AG10803 (cell line): ENCODE measurements around the gene GIPC2.

Experiments
- DNase-seq: peaks from one replicate; pipeline ENCODE4 v3.0.0; 2010; ENCODE audit warnings: low read depth
- H3K4me3 ChIP-seq: 2 replicates; pipeline ENCODE4 v1.5.1; 2011; ENCODE audit warnings: mild to moderate bottlenecking, low read length, control low read depth
- CTCF ChIP-seq: conservative IDR thresholded peaks from 2 replicates; pipeline ENCODE4 v1.5.1; 2011; ENCODE audit warnings: mild to moderate bottlenecking, low read length, control low read depth, inconsistent platforms

GIPC2 gene

GRCh38 chr1:78005755-78006154, 40.0 kb upstream of the GIPC2 start:
- no peak for TF ChIP-seq CTCF
- DNase-seq, result peak; percentile 90
- peak overlapping the region; percentile 68 for H3K4me3 ChIP-seq

DNA sequence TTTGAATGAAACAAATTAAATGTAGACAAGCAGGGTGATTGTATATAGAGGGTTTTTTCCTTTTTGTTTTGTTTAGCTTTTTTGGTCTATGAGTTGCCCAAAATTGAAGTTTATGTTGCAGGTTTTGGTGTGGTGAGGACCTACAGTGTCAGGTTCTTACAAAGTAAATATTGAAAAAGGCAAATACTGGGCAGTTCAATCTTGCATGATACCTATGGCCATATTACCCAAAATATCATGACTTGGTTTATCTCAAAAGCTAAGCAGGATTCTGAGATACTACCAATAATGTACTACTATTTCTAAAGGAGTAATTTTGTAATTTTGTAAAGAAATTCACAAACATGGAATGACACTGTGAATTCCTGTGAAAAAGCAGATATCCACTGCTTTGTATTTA, 39.2 kb upstream of the GIPC2 start:
- DNase-seq, result no peak
- TF ChIP-seq CTCF, result no peak
- peak overlapping the region; percentile 68 for H3K4me3 ChIP-seq

DNA sequence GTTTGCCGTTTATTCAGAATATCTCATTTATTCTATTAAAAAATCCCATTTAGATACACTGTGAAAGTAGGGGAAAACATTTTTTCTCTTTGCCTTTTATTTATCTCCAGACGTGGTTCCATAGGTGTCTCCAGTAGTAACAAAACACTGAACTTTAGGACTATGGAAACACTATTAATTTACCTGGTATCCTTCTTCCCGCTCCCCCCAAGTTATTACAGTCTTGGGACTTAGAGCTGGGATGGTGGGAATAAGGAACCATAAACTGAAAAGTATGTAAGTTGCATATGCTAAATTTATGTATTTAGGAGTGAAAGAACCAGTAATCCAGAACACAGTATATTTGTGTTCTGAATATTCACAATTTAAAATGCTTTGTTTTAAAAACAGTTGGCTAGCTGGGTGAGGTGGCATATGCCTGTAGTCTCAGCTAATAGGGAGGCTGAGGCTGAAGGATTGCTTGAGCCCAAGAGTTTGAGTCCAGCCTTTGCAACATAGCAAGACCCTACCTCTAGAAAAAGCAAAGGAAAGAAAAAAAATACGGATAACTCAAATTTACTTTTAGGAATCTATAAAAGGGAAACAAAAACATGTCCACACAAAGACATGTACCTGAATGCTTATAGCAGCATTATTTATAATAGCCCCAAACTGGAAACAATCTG, 38.0 kb upstream of the GIPC2 start:
- no peak for TF ChIP-seq CTCF
- H3K4me3 ChIP-seq, result peak overlapping the region; percentile 35; the same call in 1 of the 2 replicates

GRCh38 chr1:78009276-78009675, 36.5 kb upstream of the GIPC2 start:
- no peak for TF ChIP-seq CTCF
- no peak for DNase-seq
- H3K4me3 ChIP-seq, result no peak overlapping the region

More for the DNA sequence above, 38.0 kb upstream of the GIPC2 start:
- no peak for DNase-seq

DNA sequence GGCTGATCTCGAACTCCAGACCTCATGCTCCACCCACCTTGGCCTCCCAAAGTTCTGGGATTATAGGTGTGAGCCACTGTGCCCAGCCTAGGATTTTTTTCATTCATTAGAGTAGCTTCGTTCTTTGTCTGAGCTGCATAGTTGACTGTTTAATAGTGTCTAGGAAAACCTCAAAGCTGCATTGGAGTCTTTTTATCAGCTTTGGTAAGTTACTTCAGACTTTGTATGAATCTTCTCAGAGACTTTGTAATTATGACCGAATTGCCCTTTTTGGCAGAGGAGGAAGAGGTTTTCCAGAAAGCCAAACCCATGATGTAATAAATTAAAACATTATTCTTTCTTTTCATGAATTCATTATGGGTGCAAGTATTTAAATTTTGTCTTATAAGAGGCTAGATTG, 35.9 kb upstream of the GIPC2 start:
- H3K4me3 ChIP-seq, result no peak overlapping the region
- TF ChIP-seq CTCF, result no peak
- peak; percentile 58 for DNase-seq

- DNase-seq, result no peak
- no peak for TF ChIP-seq CTCF
- no peak overlapping the region for H3K4me3 ChIP-seq
Observed at GRCh38 chr1:78011050-78011449, 34.7 kb upstream of the GIPC2 start.

GRCh38 chr1:78015148-78015547, 30.6 kb upstream of the GIPC2 start:
- no peak for TF ChIP-seq CTCF
- no peak overlapping the region for H3K4me3 ChIP-seq
- no peak for DNase-seq
